GM12878 (cell line): ENCODE measurements around the gene CDC42EP1. TPM values are rescaled to one million over a fixed set of nuclear protein-coding genes. Genes with fewer than 3 reads are reported as not detected.

Source experiments
- ATAC-seq: fragments of 200-7000 bp; cut with Tn5 transposase; 3 replicates; pipeline ENCODE4 v1.9.1; 2020; ENCODE audit warnings: mild to moderate bottlenecking, moderate library complexity
- BruUV-seq: library from RNA; stranded (reverse); fragments of 400-500 nt; replicated peaks from 2 replicates; lab custom pipeline; 2021; lab: Mats Ljungman, UMichigan
- CTCF ChIA-PET: fragments of 300-600 bp; sonication (Branson Sonifier 250); formaldehyde crosslinking; extraction: SDS; loops from one replicate; lab custom pipeline; 2021; ENCODE audit warnings: inconsistent platforms; lab: Yijun Ruan, JAX
- POLR2A ChIA-PET: fragments of 350-600 bp; formaldehyde crosslinking; extraction: SDS; loops from one replicate; lab custom pipeline; 2021; ENCODE audit warnings: inconsistent platforms; lab: Charles Lee
- RAD21 ChIA-PET: fragments of 300-600 bp; sonication (Branson Sonifier 250); formaldehyde crosslinking; loops from one replicate; lab custom pipeline; 2023; ENCODE audit warnings: antibody characterized with exemption; ENCODE audit not compliant: unreplicated experiment; lab: Charles Lee
- SMC1A ChIA-PET: fragments of 300-600 bp; sonication (Branson Sonifier 250); formaldehyde crosslinking; loops from one replicate; lab custom pipeline; 2023; ENCODE audit not compliant: unreplicated experiment, uncharacterized antibody; lab: Charles Lee
- DNase-seq: peaks from one replicate; pipeline ENCODE4 v3.0.0-alpha.2; 2011; ENCODE audit warnings: low read depth, low spot score
- FAIRE-seq: peaks from 3 replicates; lab custom pipeline; 2011; peaks lifted over from hg19 to GRCh38; lab: Jason Lieb, UNC
- H2AFZ ChIP-seq: 2 replicates; pipeline ENCODE4 v1.6.0; 2011; ENCODE audit warnings: low read depth, low read length, control low read depth; ENCODE audit not compliant: control insufficient read depth
- H3K27ac ChIP-seq: 2 replicates; pipeline ENCODE4 v1.5.1; 2011; ENCODE audit warnings: control low read depth; ENCODE audit not compliant: control insufficient read depth, insufficient read depth
- H3K27me3 ChIP-seq, 2 experiments: replicated peaks in 1 of 2; 2 replicates each; pipeline versions ENCODE4 v1.6.0 to v1.6.1; 2011; ENCODE audit warnings: low read length in 1 of 2; ENCODE audit not compliant: control insufficient read depth in 2 of 2, insufficient read depth in 2 of 2
- H3K36me3 ChIP-seq, 2 experiments: 2 replicates each; pipeline ENCODE4 v1.5.1; 2011; ENCODE audit warnings: low read length in 1 of 2; ENCODE audit not compliant: control insufficient read depth in 2 of 2, insufficient read depth in 2 of 2
- H3K4me1 ChIP-seq: 2 replicates; pipeline ENCODE4 v1.6.1; 2011; ENCODE audit warnings: mild to moderate bottlenecking, low read length, moderate library complexity, mixed read lengths; ENCODE audit not compliant: control insufficient read depth, insufficient read depth
- H3K4me2 ChIP-seq: 2 replicates; pipeline ENCODE4 v1.6.0; 2011; ENCODE audit warnings: control low read depth; ENCODE audit not compliant: control insufficient read depth, insufficient read depth
- H3K4me3 ChIP-seq: fragments of 200-600 bp; sonication (generic); 2 replicates; pipeline ENCODE4 v1.5.1; 2016
- H3K79me2 ChIP-seq: 2 replicates; pipeline ENCODE4 v1.6.0; 2011; ENCODE audit warnings: low read length; ENCODE audit not compliant: control insufficient read depth, insufficient read depth
- H3K9ac ChIP-seq: 2 replicates; pipeline ENCODE4 v1.8.0; 2011; ENCODE audit warnings: low read length, control low read depth, mixed read lengths; ENCODE audit not compliant: control insufficient read depth, insufficient read depth
- H3K9me3 ChIP-seq: replicated peaks from 3 replicates; pipeline ENCODE4 v1.5.1; 2011; ENCODE audit warnings: mild to moderate bottlenecking, low read length; ENCODE audit not compliant: control insufficient read depth, insufficient read depth
- H4K20me1 ChIP-seq: 2 replicates; pipeline ENCODE4 v1.6.0; 2011; ENCODE audit not compliant: control insufficient read depth, insufficient read depth
- CREM ChIP-seq: IDR thresholded peaks from 2 replicates; pipeline ENCODE4 v1.6.1; 2014; ENCODE audit warnings: antibody characterized with exemption, low read depth
- DPF2 ChIP-seq: fragments of 450-650 bp; IDR thresholded peaks from 2 replicates; pipeline ENCODE4 v1.6.1; 2017; ENCODE audit warnings: mild to moderate bottlenecking
- ETV6 ChIP-seq, 2 experiments: fragments of 450-650 bp in 1 of 2; IDR thresholded peaks in 1 of 2; conservative IDR thresholded peaks in 1 of 2; 2 replicates each; pipeline ENCODE4 v1.6.1; 2014; ENCODE audit warnings: antibody characterized with exemption in 1 of 2, borderline replicate concordance in 1 of 2, low read depth in 1 of 2, mild to moderate bottlenecking in 1 of 2, moderate library complexity in 1 of 2
- FOXM1 ChIP-seq: IDR thresholded peaks from 2 replicates; pipeline ENCODE4 v1.6.1; 2012; ENCODE audit warnings: low read depth, mild to moderate bottlenecking, inconsistent platforms, low read length, moderate library complexity
- HDGF ChIP-seq: fragments of 450-650 bp; IDR thresholded peaks from 2 replicates; pipeline ENCODE4 v1.6.1; 2016; ENCODE audit warnings: antibody characterized with exemption
- IRF4 ChIP-seq: IDR thresholded peaks from 2 replicates; pipeline ENCODE4 v1.6.1; 2011; ENCODE audit warnings: low read depth, low read length
- KAT2A ChIP-seq: conservative IDR thresholded peaks from 2 replicates; pipeline ENCODE4 v1.6.1; 2011; ENCODE audit warnings: low read depth, low read length; ENCODE audit not compliant: control insufficient read depth
- MYC ChIP-seq: IDR thresholded peaks from 2 replicates; pipeline ENCODE4 v1.6.1; 2011; ENCODE audit warnings: mild to moderate bottlenecking, low read length, moderate library complexity, inconsistent platforms; ENCODE audit not compliant: insufficient read depth, insufficient replicate concordance, insufficient read length, severe bottlenecking
- NBN ChIP-seq: fragments of 450-650 bp; IDR thresholded peaks from 2 replicates; pipeline ENCODE4 v1.6.1; 2016
- RELA ChIP-seq: fragments of 450-650 bp; IDR thresholded peaks from 2 replicates; pipeline ENCODE4 v1.8.0; 2014; ENCODE audit warnings: borderline replicate concordance; ENCODE audit not compliant: partially characterized antibody
- SMAD1 ChIP-seq: fragments of 450-650 bp; IDR thresholded peaks from 2 replicates; pipeline ENCODE4 v1.6.1; 2018; ENCODE audit warnings: mild to moderate bottlenecking, low read depth; ENCODE audit not compliant: partially characterized antibody
- SMARCA5 ChIP-seq: fragments of 450-650 bp; IDR thresholded peaks from 2 replicates; pipeline ENCODE4 v1.6.1; 2017; ENCODE audit warnings: mild to moderate bottlenecking
- SMC3 ChIP-seq: IDR thresholded peaks from 2 replicates; pipeline ENCODE4 v1.6.1; 2011; ENCODE audit warnings: low read length, improper control_type of control experiment, borderline replicate concordance
- TAF1 ChIP-seq: IDR thresholded peaks from 2 replicates; pipeline ENCODE4 v1.6.1; 2011; ENCODE audit warnings: mild to moderate bottlenecking, low read depth, low read length, borderline replicate concordance
- TARDBP ChIP-seq: IDR thresholded peaks from 2 replicates; pipeline ENCODE4 v1.6.1; 2016; ENCODE audit warnings: borderline replicate concordance
- YY1 ChIP-seq: IDR thresholded peaks from 2 replicates; pipeline ENCODE4 v1.6.1; 2011; ENCODE audit warnings: low read depth, mild to moderate bottlenecking, low read length
- ZNF207 ChIP-seq: fragments of 450-650 bp; IDR thresholded peaks from 2 replicates; pipeline ENCODE4 v1.6.1; 2014; ENCODE audit warnings: antibody characterized with exemption, mild to moderate bottlenecking, borderline replicate concordance
- WGBS: methylation state at CpG from one replicate; pipeline ENCODE4 v1.1.6; 2016; ENCODE audit warnings: low lambda C conversion rate; ENCODE audit not compliant: insufficient replicate concordance, insufficient coverage; ENCODE audit errors: missing lambda C conversion rate; 5-methylcytosine and 5-hydroxymethylcytosine counted together
- in situ Hi-C: fragments of 300-500 bp; cut with MboI; formaldehyde crosslinking; loops from 9 replicates; pipeline ENCODE4 v1.14.3; 2018; ENCODE audit warnings: mixed read lengths
- intact Hi-C: fragments of 100-400 bp; cut with micrococcal nuclease; formaldehyde crosslinking; loops from one replicate; pipeline ENCODE4 v1.14.2; 2022; ENCODE audit not compliant: unreplicated experiment
- polyA plus RNA-seq, 11 experiments: library from polyadenylated mRNA; depleted of rRNA in 4 of 11; unstranded in 6 of 11; stranded (reverse) in 5 of 11; fragments of >200 nt; fragmentation: Nextera tagmentation in 4 of 11; fragmentation: Illumina TruSeq in 1 of 11; extraction: Ambion mirVana in 4 of 11; extraction: Trizol in 1 of 11; gene quantifications; 1 replicate in 1 of 11; 2 replicates in 10 of 11; pipeline versions ENCODE4 v1.2.1 to v1.2.3, GENCODE V29; 2011 to 2016; ENCODE audit warnings: inconsistent platforms in 2 of 11, missing spikeins in 2 of 11, low read depth in 1 of 11
- total RNA-seq, 4 experiments: library from RNA; depleted of rRNA in 3 of 4; stranded (reverse); fragments of >200 nt in 3 of 4; fragmentation: Illumina TruSeq in 1 of 4; extraction: Trizol in 1 of 4; gene quantifications; 2 replicates each; pipeline versions ENCODE4 v1.2.1 to v1.2.3, GENCODE V29; 2013 to 2021
- TF ChIP-seq, protein P1 (sequence below): fragments of 450-650 bp; IDR thresholded peaks from 2 replicates; pipeline ENCODE4 v1.6.1; 2016; ENCODE audit warnings: mild to moderate bottlenecking
- TF ChIP-seq, protein P2 (sequence below), 3 experiments: IDR thresholded peaks in 2 of 3; conservative IDR thresholded peaks in 1 of 3; 2 replicates each; pipeline ENCODE4 v1.5.1; 2011; ENCODE audit warnings: low read depth in 3 of 3, low read length in 3 of 3, mild to moderate bottlenecking in 3 of 3, control low read depth in 2 of 3, moderate library complexity in 2 of 3, inconsistent platforms in 1 of 3, mixed read lengths in 1 of 3; ENCODE audit not compliant: control insufficient read depth in 2 of 3, insufficient read depth in 1 of 3; ENCODE audit errors: extremely low read depth in 1 of 3

Gene CDC42EP1
- total and polyA plus RNA-seq, 10 of the 15 experiments (the other 5 are each of a cell fraction or from before 2014, with no cell fraction given) = 0.04 to 0.33 (median 0.09) TPM; not detected in 7

DNA sequence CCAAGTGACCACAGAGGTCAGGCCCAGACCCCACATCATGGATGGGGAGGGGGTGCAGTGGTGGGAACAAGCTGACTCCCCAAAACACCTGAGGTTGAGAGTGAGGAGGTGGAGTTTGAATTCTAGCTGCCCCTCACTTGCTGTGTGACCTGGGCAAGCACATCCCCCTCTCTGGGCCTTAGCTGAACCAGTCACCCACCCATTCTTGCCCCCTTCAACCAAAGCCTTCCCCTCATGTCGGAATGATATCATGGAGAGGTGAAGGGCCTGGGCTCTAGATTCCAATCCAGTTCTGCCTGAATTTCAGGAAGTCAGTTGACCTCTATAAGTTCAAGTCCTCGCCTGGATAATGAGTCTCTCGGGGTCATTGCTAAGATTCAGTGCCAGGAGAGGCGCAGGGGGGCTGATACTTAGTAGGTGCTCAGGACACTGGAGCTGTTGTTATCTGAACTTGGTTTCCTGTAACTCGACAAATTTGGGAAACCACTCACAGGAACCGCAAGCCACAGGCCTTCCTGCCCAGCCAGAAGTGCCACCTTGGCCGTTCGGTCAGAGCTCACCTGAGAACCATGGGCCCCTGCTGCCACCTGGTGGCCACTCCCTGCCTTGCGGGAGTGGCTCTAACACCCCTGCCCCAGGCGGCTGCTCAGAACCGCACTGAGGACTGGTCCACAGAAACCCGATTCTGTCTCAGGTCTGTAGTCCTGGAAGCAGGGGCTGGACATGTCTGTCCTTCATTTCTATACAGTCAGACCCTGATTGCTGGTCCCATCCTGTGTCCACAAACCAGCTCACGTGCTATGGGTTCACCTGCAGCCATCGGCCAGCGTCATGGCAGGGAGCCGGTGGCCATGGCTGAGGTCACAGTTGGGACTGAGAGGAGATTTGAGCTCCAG lies 6.9 kb downstream of the CDC42EP1 start:
- in situ Hi-C loops = no loop called here
- no peak overlapping the region for H3K27ac ChIP-seq
- intact Hi-C loops = loop anchor here (1.0 to 10.0 kb wide), 3 partner anchors 25 to 252 kb away; no protein-coding TSS in a partner anchor
- peaks cover 0 to 1% of the 10 kb centered on the region in 2 experiments; a peak in 2 of 4 replicates for H3K27me3 ChIP-seq
- POLR2A ChIA-PET = interaction anchor here (0.8 to 4.9 kb wide), 8 partner anchors 13 to 81 kb away, joined by 3 to 39 read pairs (median 4); partner anchors contain the start of genes GGA1, LGALS2 and MFNG
- H3K79me2 ChIP-seq = no peaks in the 10 kb centered on the region
- SMC1A ChIA-PET = interaction anchor here (0.7 to 7.2 kb wide), 18 partner anchors 8 to 252 kb away, joined by 3 to 179 read pairs (median 5); partner anchors contain the start of genes GGA1, LGALS2 and MFNG
- DNase-seq = peak; percentile 84
- RAD21 ChIA-PET = interaction anchor here (0.7 to 8.5 kb wide), 23 partner anchors 9 to 308 kb away, joined by 3 to 237 read pairs (median 5); partner anchors contain the start of genes GGA1, LGALS2 and MFNG
- no peak overlapping the region for H3K4me3 ChIP-seq
- H3K4me1 ChIP-seq = peaks cover 11% of the 10 kb centered on the region
- ATAC-seq = peak; percentile 96
- H3K9ac ChIP-seq = no peak overlapping the region
- H4K20me1 ChIP-seq = no peaks in the 10 kb centered on the region
- CTCF ChIA-PET = interaction anchor here (0.6 to 22.0 kb wide), 38 partner anchors 8 to 386 kb away, joined by 3 to 541 read pairs (median 5); partner anchors contain the start of genes C22orf23, CYTH4, ELFN2 and GGA1
- H2AFZ ChIP-seq = peak overlapping the region; percentile 50; the same call in 1 of the 2 replicates
- peak overlapping the region; percentile 61 for H3K4me2 ChIP-seq
- WGBS = 26% methylated on average over 16 of the region's 16 CpGs
- H3K36me3 ChIP-seq = no peaks in the 10 kb centered on the region
- FAIRE-seq = peak; percentile 98
- H3K9me3 ChIP-seq = no peaks in the 10 kb centered on the region
- no TSS peak for BruUV-seq
- no peak for TF ChIP-seq IRF4
- no peak for TF ChIP-seq TARDBP
- peak; percentile 79 for TF ChIP-seq RELA
- TF ChIP-seq ZNF207 = peak; percentile 33; the same call in 1 of the 2 replicates
- TF ChIP-seq NBN = peak; percentile 66; the same call in 1 of the 2 replicates
- no peak for TF ChIP-seq SMAD1
- TF ChIP-seq SMC3 = peak; percentile 95
- no peak for TF ChIP-seq TAF1
- TF ChIP-seq MYC = no peak
- TF ChIP-seq ETV6 (conservative IDR thresholded peaks at IDR 0.05 in 1 of 2, IDR thresholded peaks at IDR 0.05 in 1 of 2; ENCODE audit: borderline replicate concordance in 1 of 2, low read depth in 1 of 2) = peak in 1 of 2 experiments; percentile 33; a peak in 1 of 4 replicates
- peak; percentile 71; the same call in 1 of the 2 replicates for TF ChIP-seq YY1
- peak; percentile 76 for TF ChIP-seq SMARCA5
- TF ChIP-seq CREM = 0 out of 2 replicates have a peak, but pooled peaks have one; percentile 15
- TF ChIP-seq HDGF = 0 out of 2 replicates have a peak, but pooled peaks have one; percentile 68
- no peak for TF ChIP-seq KAT2A
- 0 out of 2 replicates have a peak, but pooled peaks have one; percentile 30 for TF ChIP-seq FOXM1
- TF ChIP-seq, protein P1, sequence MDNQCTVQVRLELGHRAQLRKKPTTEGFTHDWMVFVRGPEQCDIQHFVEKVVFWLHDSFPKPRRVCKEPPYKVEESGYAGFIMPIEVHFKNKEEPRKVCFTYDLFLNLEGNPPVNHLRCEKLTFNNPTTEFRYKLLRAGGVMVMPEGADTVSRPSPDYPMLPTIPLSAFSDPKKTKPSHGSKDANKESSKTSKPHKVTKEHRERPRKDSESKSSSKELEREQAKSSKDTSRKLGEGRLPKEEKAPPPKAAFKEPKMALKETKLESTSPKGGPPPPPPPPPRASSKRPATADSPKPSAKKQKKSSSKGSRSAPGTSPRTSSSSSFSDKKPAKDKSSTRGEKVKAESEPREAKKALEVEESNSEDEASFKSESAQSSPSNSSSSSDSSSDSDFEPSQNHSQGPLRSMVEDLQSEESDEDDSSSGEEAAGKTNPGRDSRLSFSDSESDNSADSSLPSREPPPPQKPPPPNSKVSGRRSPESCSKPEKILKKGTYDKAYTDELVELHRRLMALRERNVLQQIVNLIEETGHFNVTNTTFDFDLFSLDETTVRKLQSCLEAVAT = peak; percentile 89
- TF ChIP-seq, protein P2, sequence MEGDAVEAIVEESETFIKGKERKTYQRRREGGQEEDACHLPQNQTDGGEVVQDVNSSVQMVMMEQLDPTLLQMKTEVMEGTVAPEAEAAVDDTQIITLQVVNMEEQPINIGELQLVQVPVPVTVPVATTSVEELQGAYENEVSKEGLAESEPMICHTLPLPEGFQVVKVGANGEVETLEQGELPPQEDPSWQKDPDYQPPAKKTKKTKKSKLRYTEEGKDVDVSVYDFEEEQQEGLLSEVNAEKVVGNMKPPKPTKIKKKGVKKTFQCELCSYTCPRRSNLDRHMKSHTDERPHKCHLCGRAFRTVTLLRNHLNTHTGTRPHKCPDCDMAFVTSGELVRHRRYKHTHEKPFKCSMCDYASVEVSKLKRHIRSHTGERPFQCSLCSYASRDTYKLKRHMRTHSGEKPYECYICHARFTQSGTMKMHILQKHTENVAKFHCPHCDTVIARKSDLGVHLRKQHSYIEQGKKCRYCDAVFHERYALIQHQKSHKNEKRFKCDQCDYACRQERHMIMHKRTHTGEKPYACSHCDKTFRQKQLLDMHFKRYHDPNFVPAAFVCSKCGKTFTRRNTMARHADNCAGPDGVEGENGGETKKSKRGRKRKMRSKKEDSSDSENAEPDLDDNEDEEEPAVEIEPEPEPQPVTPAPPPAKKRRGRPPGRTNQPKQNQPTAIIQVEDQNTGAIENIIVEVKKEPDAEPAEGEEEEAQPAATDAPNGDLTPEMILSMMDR (IDR thresholded peaks at IDR 0.05 in 2 of 3, conservative IDR thresholded peaks at IDR 0.05 in 1 of 3; ENCODE audit: control insufficient read depth in 2 of 3, extremely low read depth in 1 of 3, insufficient read depth in 1 of 3, low read depth in 3 of 3, low read length in 3 of 3) = peak; percentile 95 to 97 (median 95)
- TF ChIP-seq DPF2 = peak; percentile 85
